Measurements from ENCODE around the gene SASH3.

Gene SASH3

GRCh38 chrX:129785160-129785947 lies 5.6 kb downstream of the SASH3 start:
- DNase-seq = no peak

GRCh38 chrX:129786210-129786651 lies 6.5 kb downstream of the SASH3 start:
- DNase-seq = no peak

GRCh38 chrX:129787336-129788055 lies 7.7 kb downstream of the SASH3 start:
- DNase-seq = no peak

GRCh38 chrX:129788527-129788926 lies 8.8 kb downstream of the SASH3 start:
- DNase-seq = no peak

GRCh38 chrX:129790146-129790545 lies 10.4 kb downstream of the SASH3 start:
- DNase-seq = no peak

- DNase-seq = no peak
Measured at GRCh38 chrX:129790808-129791207, 11.1 kb downstream of the SASH3 start.

- no peak for DNase-seq
Measured at GRCh38 chrX:129791336-129791735, 11.6 kb downstream of the SASH3 start.

- DNase-seq = no peak
Measured at GRCh38 chrX:129791961-129792570, 12.3 kb downstream of the SASH3 start.

GRCh38 chrX:129792586-129793291 lies 13.0 kb downstream of the SASH3 start:
- DNase-seq = no peak

GRCh38 chrX:129793604-129794191 lies 13.9 kb downstream of the SASH3 start:
- no peak for DNase-seq

- no peak for DNase-seq
Measured at GRCh38 chrX:129795584-129795983, 15.8 kb downstream of the SASH3 start.

GRCh38 chrX:129797251-129797906 lies 17.6 kb downstream of the SASH3 start:
- no peak for DNase-seq

GRCh38 chrX:129798456-129798855 lies 18.7 kb downstream of the SASH3 start:
- no peak for DNase-seq

GRCh38 chrX:129798888-129799287 lies 19.1 kb downstream of the SASH3 start:
- DNase-seq = no peak

GRCh38 chrX:129800186-129800585 lies 20.4 kb downstream of the SASH3 start:
- DNase-seq = no peak

GRCh38 chrX:129802863-129803262 lies 23.1 kb downstream of the SASH3 start:
- DNase-seq = no peak

- no peak for DNase-seq
Measured at GRCh38 chrX:129804806-129805205, 25.1 kb downstream of the SASH3 start.

GRCh38 chrX:129808158-129808828 lies 28.5 kb downstream of the SASH3 start:
- DNase-seq = no peak

GRCh38 chrX:129808829-129809796 lies 29.4 kb downstream of the SASH3 start:
- DNase-seq = no peak

GRCh38 chrX:129813662-129814368 lies 34.1 kb downstream of the SASH3 start:
- DNase-seq = no peak
